ENCODE results near the gene MAPKAPK3.

Gene MAPKAPK3

GRCh38 chr3:50617096-50617791, at the start of gene MAPKAPK3:
Gene MAPKAPK3, plus strand, starts transcription at chr3:50617151. Its CDS starts 415 bp downstream, at chr3:50617566.
- no peak for DNase-seq

DNA sequence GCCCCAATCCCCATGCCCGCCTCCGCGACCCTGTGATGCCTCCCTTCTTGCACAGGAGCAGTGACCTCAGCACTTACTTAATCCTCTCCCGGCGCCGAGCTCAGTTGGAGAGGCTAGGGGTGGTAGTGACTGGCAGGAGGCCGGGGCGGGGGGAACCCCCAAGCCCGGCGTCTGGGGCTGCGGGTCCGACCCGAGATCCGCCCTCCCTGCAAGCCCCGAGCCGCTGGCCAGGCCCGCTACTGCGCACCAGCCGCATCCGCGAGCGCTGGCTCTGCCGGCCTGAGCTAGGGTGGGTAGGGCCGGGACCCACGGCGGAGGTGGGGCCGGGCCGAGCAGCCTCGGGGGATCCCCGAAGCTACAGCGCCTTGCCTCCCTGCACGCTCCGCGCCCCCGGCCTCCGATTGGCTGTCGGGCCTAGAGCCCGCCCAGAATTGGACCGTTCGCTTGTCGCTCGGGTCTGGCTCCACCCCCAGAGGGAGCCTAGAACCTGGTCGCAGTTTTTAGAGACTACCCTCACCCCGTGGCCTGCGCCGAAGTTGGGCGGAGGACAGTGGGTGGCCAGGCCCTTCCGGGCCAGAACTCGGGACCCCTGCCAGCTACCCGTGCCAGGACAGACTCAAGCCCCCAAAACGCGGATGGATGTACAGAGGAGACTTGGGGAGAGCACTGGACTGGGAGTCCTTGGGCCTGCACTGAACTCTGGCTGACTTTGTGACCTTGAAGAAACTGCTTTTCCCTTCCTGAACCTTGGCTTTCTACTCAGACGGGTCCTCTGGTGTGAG, 49.4 kb upstream of the MAPKAPK3 start, which contains the start of gene C3orf18:
Gene C3orf18 (minus strand): TSS at position 362 of the 782 bp plus-strand sequence. CDS start 2,048 bp downstream, outside the sequence.
- DNase-seq, result no peak

DNA sequence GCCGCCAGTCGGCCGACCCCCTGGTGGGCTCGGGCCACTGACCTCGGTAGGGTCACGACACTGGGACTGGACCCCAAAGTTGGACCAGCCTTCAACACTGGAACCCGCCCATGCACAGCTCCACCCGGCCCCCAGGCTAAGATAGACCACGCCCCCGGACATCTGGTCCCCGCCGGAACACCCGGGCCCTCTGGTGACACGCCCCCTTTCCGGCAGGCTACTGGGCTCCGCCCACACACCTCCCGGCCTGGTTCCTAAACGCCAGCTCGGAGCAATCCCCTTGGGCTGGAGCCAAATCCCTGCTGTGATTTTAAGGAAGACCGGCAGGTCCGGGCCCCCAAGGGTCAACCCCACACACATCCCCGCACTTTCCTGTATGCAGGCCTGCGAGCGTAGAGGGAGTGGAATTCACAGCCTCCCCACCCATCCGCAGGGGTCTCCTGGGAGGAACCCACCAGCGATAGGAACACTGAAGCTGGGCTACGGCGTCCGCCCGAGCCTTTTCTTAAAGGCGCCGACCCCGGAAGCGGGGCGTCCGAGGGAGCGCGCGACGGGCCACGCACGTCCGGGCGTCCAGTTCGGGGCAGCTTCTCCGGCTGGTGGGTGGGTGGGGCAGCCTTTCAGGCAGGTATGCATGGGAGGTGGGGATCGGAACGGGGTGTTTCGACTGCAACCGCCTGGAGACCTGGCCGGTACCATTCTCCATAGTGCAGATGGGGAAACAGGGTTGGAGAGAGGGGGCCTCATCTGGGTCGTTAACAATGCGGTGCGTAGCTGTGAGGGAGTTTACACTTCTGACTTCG, 47.8 kb upstream of the MAPKAPK3 start, which contains the start of gene HEMK1:
Gene HEMK1 (plus strand): TSS at position 576 of the 803 bp plus-strand sequence. CDS start 1,583 bp downstream, outside the sequence.
- DNase-seq, result peak; percentile 57

GRCh38 chr3:50570508-50571279, 46.3 kb upstream of the MAPKAPK3 start:
- no peak for DNase-seq

DNA sequence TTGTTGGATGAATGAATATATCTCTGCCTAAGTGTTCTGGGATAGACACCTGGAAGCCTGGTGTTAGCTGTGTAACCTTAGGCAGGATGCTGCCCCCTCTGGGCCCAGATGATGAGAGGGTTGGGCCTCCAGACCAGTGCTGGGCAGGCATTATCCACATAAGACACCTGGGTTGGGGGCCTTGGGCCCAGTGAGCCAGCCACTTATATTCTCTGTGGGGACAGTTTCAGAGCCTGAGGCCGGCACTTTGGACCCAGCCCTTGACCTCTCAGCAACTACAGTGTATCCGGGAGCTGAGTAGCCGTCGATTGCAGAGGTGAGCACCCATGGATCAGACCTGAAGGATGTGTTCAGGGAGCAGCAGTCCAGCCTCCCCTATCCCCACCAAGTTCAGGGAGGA, 45.5 kb upstream of the MAPKAPK3 start:
- DNase-seq, result no peak

GRCh38 chr3:50572158-50572557, 44.8 kb upstream of the MAPKAPK3 start:
- no peak for DNase-seq

- DNase-seq, result no peak
Measured at GRCh38 chr3:50572801-50573371, 44.1 kb upstream of the MAPKAPK3 start.

DNA sequence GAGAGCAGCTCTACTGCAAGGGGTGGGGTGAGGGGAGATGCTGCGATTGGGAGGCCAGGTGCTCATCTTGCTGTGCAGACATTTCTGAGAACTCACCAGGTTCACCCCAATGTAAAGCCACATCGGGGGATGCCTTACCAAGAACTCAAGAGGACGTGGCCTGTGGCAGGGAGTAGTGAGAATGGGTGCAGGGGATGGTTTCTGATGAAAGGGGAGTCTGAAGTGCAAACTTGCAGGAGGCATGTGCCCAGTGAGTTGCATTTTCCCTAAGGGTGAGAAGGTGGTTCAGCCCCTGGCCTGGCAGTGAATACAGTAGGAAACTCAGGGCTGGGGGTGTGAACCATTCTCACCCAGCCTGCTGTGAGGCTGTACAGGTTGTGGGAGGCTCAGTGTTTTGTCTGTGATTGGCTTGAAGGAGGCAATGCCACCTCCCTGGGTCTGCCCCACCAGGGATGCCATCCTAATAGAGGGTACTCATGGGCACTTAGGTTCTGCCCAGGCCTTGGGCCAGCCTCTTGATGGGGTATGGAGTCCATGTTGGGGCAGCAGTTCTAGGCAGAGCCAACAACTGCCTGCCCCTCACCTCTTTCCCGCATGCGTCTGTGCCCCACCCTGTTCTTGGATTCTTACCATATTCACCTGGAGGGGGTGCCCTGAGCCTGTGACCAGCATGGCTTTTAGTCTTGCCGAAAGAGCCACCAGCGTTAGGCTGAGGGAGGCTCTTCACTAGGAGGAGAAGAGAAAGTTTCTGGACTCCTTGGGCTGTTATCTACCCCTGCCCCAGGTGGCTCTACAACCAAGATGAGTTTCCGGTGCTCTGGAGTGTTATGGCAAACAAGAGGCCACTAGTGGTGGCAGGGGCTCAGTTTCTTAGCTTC, 43.1 kb upstream of the MAPKAPK3 start:
- DNase-seq, result no peak

DNA sequence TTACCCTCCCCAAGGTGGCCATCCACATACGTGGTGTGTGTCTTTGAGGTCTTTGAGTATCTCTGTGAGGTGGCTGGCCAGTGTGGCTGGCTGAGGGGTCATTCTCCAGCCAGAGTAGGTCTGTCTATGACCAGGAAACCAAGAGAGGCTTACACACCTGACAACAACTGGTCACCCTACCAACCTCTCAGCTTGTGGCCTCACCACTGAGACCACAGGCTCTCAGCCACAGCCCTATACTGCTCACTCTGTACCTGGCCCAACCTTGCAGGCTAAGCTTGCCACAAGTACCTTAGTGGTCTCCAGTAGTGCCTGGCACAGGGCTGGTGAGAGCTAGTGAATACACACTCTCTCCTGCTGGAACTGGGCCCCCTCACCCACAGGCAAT, 42.5 kb upstream of the MAPKAPK3 start:
- DNase-seq, result no peak

DNA sequence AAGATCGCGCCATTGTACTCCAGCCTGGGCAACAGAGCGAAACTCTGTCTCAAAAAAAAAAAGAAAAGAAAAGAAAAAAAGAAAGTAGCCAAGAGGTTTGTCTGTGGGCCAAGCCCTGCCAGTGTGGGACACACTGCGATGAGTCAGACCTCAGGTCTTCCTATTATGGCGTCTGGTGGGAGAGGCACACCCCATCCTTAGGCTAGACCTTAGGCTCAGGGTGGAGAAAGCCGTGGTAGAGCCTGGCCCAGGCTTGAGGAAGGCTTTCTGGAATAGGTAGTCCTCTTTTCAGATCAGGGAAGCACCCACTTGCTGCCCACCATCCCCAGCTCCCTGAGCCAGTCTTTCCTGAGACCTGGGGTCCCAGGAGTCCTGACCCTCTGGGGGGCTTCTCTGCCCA, 41.6 kb upstream of the MAPKAPK3 start:
- no peak for DNase-seq

DNA sequence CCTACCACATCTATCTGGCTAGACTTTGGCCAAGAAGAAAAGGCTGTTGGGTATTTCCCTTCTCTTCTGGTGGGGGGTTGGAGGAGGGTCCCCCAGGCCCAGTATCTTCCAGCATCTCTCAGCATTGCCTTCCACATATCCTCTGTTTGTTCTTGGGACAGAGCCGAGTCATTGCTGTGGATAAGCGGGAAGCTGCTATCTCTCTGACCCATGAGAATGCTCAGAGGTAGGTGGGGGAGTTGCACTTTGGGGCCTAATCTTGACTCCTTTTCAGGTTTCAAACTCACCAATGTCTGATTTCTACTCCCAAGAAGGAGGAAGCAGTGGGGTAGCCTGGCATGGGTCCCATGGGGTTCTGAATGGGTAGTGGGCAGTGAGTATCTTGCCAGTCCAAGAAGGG, 39.6 kb upstream of the MAPKAPK3 start:
- DNase-seq, result no peak

GRCh38 chr3:50580683-50581458, 36.1 kb upstream of the MAPKAPK3 start:
- no peak for DNase-seq

DNA sequence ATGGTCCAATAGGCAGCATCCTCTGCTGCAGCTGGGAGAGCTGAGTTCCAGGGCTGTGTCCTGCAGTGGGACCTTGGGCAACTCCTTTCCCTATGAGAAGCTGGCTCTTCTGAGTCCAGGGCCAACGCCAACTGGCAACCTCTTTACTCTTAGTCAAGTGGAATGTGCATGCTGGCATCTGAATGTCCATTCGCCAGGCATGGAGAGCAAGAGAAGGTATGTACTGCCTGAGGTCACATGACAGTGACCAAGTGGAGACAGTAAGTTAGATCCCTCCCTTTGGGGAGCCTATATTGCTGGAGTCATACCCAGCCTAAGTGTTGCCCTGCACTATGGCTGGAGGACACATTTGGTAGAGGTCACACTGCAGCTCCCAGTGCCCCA, 35.5 kb upstream of the MAPKAPK3 start:
- DNase-seq, result no peak

- no peak for DNase-seq
Measured at GRCh38 chr3:50582083-50582482, 34.9 kb upstream of the MAPKAPK3 start.

DNA sequence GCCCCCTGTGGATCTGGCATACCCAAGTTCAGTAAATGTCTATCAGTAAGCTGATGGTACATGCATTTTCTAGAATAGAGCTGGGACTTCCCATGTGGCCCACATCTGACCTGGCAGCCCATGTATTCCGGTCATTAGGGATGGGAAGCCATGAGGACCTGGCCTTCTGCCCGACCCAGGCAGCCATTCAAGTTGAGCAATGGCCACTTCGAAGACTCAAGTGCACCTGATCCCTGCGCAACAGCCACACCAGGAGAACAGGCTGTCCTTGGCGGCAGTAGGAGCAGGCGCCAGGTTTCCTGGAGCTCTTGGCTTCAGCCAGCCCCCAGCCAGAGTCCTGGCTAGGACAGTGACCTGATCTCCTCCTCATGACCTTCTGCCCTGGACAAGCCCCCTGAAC, 33.1 kb upstream of the MAPKAPK3 start:
- DNase-seq, result no peak

- DNase-seq, result no peak
Measured at GRCh38 chr3:50584391-50584790, 32.6 kb upstream of the MAPKAPK3 start.

DNA sequence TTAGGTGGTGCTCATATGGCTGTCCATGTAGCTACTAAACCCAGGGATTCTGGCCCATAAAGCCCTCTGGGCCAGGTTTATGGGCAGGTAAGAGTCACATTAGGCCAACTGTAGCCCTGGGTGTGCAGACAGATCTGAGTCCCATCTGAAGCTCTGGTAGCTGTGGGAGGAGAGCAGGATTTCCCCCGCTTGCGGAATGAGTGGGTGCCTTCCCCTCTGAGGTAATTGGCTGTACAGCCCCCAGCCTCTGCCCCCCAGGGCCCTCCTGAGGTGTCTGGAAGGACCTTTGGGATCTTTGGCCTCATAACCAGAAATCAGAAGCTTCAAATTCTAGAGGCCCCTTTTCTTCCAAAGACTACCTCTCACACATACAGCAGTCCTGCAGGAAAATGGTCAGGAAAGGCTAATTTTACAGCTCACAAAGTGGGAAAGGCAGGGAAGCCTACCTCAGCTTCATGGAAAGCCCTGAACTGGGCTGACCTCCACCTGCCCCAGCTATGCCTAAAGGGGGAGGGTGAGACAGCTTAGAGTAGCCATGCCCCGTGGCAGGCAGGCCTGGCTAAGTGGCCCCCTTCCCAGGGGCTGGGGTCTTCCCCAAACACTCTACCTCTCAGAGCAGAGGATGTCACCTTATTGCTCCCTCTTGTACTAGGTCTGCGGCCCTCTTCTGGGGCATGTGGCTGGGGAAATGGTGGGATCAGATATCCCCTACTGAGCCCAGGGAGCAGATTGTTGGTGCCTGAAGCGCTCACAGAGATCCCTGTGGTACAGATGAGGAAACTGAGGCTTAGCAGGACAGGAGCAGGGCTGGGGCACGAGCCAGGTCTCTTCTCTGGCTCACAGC, 30.8 kb upstream of the MAPKAPK3 start:
- DNase-seq, result no peak

GRCh38 chr3:50586763-50587070, 30.2 kb upstream of the MAPKAPK3 start:
- DNase-seq, result no peak

DNA sequence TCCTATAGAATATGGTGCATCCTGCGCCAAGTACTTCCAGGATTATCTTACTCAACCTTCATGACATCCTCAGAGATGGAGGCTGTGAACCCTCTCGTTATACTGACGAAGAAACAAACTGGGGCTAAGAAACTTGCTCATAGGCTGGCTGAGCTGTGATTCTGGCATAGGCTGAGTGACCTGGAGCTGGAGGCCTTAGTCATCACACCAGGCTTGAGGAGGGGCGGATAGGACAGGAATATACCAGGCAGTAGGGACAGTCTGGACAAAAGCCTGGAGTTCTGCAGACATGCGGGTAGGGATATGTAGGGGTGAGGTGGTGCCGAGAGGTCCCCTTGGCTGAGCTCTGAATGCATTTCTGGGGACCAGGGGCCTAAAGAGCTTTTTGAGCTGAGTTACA, 29.6 kb upstream of the MAPKAPK3 start:
- DNase-seq, result no peak
